ENCODE results near the gene TMEM81.

Gene TMEM81

DNA sequence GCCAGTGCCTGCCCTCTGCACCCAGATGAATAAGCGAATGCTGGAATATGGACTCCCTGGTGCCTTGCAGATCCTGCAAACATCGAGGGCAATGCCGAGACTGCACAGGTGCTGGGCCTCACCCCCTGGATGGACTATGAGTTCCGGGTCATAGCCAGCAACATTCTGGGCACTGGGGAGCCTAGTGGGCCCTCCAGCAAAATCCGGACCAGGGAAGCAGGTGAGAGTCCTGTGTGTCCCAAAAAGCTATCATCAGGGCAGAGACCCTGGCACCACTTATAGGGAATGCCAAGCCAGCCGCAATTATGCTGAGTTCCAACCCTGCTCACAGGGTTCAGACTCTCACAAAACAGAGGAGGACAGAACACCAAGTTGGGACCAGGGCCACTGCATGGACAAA, 17.2 kb downstream of the TMEM81 start:
- Histone ChIP-seq H3K4me2 (ENCODE audit: insufficient read depth, low read length) (no peak overlapping the region), H3K4me3 (ENCODE audit: low read depth in 1 of 2, low read length in 2 of 2) (no peak overlapping the region), H3K4me1 (ENCODE audit: insufficient read depth, low read length) (no peaks in the 10 kb centered on the region), H3K79me2 (ENCODE audit: insufficient read depth, low read length) (no peaks in the 10 kb centered on the region), H4K20me1 (ENCODE audit: insufficient read depth, low read length) (no peaks in the 10 kb centered on the region), H3K27ac (ENCODE audit: low read length) (no peak overlapping the region), H3K27me3 (ENCODE audit: insufficient read depth, low read length, poor library complexity) (no peaks in the 10 kb centered on the region), H2AFZ (ENCODE audit: low read depth, low read length) (no peak overlapping the region), H3K36me3 (ENCODE audit: insufficient read depth, low read length) (no peaks in the 10 kb centered on the region), H3K9me3 (ENCODE audit: insufficient read depth, low read length, severe bottlenecking) (no peaks in the 10 kb centered on the region), H3K9ac (ENCODE audit: low read depth, low read length) (no peak overlapping the region)
- ATAC-seq (ENCODE audit: insufficient read depth, low read depth) (no peak), DNase-seq (no peak)
- TF ChIP-seq EZH2 (IDR thresholded peaks at IDR 0.05; ENCODE audit: borderline replicate concordance, low read depth, low read length, severe bottlenecking) (no peak), CTCF (IDR thresholded peaks at IDR 0.05; ENCODE audit: borderline replicate concordance, extremely low read depth, low read length, poor library complexity, severe bottlenecking) (no peak)

- ATAC-seq (ENCODE audit: insufficient read depth, low read depth) (no peak), DNase-seq (no peak)
- TF ChIP-seq EZH2 (IDR thresholded peaks at IDR 0.05; ENCODE audit: borderline replicate concordance, low read depth, low read length, severe bottlenecking) (no peak), CTCF (IDR thresholded peaks at IDR 0.05; ENCODE audit: borderline replicate concordance, extremely low read depth, low read length, poor library complexity, severe bottlenecking) (no peak)
- Histone ChIP-seq H3K79me2 (ENCODE audit: insufficient read depth, low read length) (no peaks in the 10 kb centered on the region), H3K4me3 (ENCODE audit: low read depth in 1 of 2, low read length in 2 of 2) (no peak overlapping the region), H2AFZ (ENCODE audit: low read depth, low read length) (no peak overlapping the region), H3K27me3 (ENCODE audit: insufficient read depth, low read length, poor library complexity) (no peaks in the 10 kb centered on the region), H3K36me3 (ENCODE audit: insufficient read depth, low read length) (no peaks in the 10 kb centered on the region), H3K4me2 (ENCODE audit: insufficient read depth, low read length) (no peak overlapping the region), H4K20me1 (ENCODE audit: insufficient read depth, low read length) (no peaks in the 10 kb centered on the region), H3K9ac (ENCODE audit: low read depth, low read length) (no peak overlapping the region), H3K27ac (ENCODE audit: low read length) (no peak overlapping the region), H3K4me1 (ENCODE audit: insufficient read depth, low read length) (peaks cover 2% of the 10 kb centered on the region), H3K9me3 (ENCODE audit: insufficient read depth, low read length, severe bottlenecking) (no peaks in the 10 kb centered on the region)
Observed at GRCh38 chr1:205066141-205066818, 18.0 kb downstream of the TMEM81 start.

DNA sequence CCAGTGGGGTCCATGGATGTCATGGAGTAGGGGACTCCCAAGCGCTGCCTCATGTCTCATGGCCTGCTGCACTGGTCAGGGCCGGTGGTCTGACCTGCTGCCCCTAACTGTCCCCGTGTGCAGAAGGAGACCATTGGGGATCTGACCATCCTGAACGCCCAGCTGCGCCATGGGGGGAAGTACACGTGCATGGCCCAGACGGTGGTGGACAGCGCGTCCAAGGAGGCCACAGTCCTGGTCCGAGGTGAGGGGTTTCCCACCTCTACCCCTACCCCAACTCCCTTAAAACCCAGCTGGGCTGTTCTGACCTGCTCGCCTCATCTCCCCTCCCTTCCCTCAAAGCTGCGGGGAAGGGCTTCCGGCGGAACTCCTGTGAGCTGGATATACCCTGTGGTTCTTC, 18.6 kb downstream of the TMEM81 start:
- no peak overlapping the region for H3K27ac ChIP-seq (ENCODE audit: low read length)
- H3K9ac ChIP-seq (ENCODE audit: low read depth, low read length): no peak overlapping the region
- ATAC-seq (ENCODE audit: insufficient read depth, low read depth) (no peak), DNase-seq (no peak)
- no peak overlapping the region for H2AFZ ChIP-seq (ENCODE audit: low read depth, low read length)
- H3K79me2 ChIP-seq (ENCODE audit: insufficient read depth, low read length): no peaks in the 10 kb centered on the region
- peaks cover 4% of the 10 kb centered on the region for H3K4me1 ChIP-seq (ENCODE audit: insufficient read depth, low read length)
- no peak overlapping the region for H3K4me2 ChIP-seq (ENCODE audit: insufficient read depth, low read length)
- no peak overlapping the region for H3K4me3 ChIP-seq (ENCODE audit: low read depth in 1 of 2, low read length in 2 of 2)
- no peaks in the 10 kb centered on the region for H3K27me3 ChIP-seq (ENCODE audit: insufficient read depth, low read length, poor library complexity)
- H3K9me3 ChIP-seq (ENCODE audit: insufficient read depth, low read length, severe bottlenecking): no peaks in the 10 kb centered on the region
- H3K36me3 ChIP-seq (ENCODE audit: insufficient read depth, low read length): no peaks in the 10 kb centered on the region
- H4K20me1 ChIP-seq (ENCODE audit: insufficient read depth, low read length): no peaks in the 10 kb centered on the region
- TF ChIP-seq CTCF (IDR thresholded peaks at IDR 0.05; ENCODE audit: borderline replicate concordance, extremely low read depth, low read length, poor library complexity, severe bottlenecking): no peak
- no peak for TF ChIP-seq EZH2 (IDR thresholded peaks at IDR 0.05; ENCODE audit: borderline replicate concordance, low read depth, low read length, severe bottlenecking)
